ENCODE measurements around the gene ENG.
"Not testable (repeated sequence)": the region's sequence is repeated elsewhere in the genome, so short reads cannot be mapped to it uniquely, and the experiment has no call there.

ENG gene

DNA sequence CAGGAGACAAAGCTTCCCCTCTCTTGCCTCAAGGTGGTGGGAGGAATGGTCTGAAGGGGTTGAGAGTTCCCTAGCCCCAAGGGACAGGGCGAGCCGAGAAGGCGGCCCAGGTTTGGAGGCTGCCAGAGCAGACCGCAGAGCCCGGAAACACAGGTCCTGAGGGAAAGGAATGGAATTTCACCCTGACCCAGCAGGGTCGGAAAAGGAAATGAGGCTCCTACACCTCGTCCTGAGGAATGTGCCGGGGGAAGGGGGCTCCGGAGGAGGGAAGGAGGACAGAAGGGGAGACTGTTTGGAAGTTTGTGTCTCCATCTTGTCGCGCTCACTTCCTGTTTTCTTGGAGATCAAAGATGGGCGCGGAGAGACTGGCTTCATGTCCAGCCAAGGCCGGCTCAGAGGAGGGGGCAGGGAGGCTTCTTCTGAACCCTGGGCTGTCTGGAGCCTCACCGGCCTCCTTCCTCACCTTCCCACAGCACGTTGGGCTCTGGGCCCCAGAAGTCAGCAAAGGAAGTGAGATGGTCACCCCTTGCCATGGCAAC, 9.6 kb downstream of the ENG start:
- DNase-seq (ENCODE audit: low read depth), result no peak

DNA sequence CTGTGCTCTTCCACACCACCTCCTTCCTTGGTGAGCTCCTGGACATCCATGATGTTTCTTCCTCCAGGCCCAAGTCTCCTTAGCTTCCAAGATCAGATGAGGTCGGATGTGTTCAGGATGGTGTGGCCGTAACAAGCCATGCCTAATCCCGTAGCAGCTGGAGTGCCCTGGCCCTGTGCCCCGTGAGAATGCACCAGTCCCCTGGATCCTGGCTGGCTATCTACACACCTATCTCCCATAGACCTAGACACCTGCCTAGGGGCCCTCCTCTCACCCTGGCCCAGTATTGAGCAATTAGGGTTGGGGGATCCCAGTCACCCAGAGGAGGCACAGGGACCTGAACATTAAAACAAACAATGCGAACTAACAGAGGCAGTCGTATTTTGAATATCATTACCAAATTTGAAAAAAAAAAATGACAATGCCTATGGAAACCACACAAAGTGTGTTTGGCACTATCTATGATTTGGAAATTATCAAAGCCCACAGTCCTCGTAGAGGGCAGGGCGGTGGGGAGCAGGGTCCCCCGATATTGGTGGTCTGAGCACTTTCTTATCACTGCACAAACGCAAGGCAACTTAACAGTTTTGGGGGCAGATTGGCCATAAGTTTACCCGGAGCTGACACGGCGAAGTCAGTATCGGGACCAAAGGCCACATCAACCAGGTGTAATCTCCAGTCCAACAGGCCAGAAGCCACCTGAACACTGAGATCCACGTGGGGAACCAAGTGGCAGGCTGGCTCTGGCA, 13.2 kb downstream of the ENG start:
- no peak for DNase-seq (ENCODE audit: low read depth)

DNA sequence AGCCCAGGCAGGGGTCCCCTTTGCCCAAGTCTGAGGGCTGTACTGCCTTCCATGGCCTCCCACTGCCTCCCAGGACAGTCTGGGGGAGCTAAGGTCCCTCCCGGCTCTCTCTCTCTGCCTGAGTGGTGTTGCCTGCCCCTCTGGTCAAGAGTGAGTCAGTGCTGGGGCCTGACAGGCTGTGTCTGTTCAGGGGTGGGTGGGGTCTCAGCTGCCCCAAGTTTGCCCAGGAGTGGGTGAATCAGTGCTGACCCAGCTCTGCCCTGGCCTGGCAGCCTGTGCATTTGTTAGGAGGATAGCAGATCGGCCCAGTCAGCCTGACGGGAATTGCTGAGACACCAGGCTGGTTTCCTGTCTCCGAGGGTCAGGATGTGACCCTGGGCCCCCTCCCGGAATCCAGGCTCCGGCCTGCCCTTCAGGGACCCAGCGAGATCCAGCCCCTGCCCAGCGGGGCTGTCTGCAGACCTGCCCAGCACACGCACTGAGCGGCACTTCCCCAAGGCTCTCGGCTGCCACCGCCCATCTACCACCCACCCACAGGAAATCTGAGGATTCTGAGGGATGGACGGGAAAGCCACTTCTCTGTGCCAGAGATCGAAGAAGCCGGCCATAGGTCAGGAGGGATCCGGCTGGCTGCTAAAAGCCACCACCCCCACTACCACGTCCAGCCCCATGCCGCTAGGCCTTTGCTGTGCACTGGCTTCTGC, 15.9 kb downstream of the ENG start:
- DNase-seq (ENCODE audit: low read depth), result no peak

DNA sequence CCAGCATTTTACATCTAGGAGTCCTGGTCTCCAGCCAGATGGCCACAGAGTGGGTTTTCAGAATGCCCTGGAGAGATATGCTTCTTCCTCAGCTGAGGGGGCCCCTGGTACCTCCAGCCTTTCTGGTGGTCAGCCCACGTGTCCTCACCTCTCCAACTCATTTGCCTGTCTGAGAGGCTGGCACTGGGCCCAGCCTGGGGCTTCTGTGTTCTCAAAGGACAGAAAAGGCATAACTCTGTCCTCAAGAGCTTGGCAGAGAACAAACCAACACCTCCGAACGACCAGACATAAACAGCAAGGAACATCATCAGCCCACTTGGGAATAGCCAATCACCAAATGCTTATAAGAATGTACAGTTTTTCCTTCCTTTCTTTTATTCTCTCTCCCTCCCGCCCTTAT, 17.1 kb downstream of the ENG start:
- DNase-seq (ENCODE audit: low read depth), result no peak

DNA sequence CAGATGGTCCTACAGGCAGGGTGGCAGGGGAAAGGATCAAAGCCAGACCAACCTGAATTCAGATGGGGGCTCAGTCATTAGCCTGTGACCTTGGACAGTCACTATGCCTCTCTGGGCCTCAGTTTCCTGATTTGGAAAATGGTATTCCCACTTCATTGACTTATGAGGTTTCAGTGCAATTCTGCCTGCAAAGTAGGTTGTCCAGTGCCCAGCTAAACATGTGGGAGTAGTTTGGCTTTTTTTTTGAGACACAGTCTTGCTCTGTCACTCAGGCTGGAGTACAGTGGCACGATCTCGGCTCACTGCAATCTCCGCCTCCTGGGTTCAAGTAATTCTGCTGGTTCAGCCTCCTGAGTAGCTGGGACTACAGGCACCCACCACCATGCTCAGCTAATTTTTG, 17.9 kb downstream of the ENG start:
- not testable (repeated sequence) for DNase-seq (ENCODE audit: low read depth)

DNA sequence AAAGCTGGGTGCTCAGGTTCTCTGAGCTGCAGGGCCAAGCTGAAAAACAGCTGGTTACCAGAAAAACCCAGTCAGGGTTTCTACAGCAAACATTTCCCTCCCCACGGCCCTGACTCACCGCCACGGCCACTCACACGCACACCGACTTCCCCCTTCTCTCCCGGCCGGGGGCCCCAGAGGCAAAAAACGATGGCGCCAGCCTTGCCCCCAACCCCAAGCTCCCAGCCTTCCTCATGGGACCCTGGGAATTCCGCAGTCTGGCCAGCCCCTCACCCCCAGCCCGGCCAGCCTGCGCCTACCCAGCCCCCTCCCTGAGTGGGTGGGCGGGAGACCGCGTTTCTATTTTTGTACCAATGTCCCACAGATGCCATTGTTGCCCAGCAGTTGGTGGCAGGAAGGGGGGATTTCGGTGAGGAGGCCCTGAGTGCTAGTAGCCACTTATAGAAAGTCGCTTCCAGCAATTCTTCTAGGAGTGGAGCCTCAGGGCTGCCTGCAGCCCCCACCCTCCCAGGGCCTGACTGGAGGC, 18.4 kb downstream of the ENG start:
- DNase-seq (ENCODE audit: low read depth), result no peak

DNA sequence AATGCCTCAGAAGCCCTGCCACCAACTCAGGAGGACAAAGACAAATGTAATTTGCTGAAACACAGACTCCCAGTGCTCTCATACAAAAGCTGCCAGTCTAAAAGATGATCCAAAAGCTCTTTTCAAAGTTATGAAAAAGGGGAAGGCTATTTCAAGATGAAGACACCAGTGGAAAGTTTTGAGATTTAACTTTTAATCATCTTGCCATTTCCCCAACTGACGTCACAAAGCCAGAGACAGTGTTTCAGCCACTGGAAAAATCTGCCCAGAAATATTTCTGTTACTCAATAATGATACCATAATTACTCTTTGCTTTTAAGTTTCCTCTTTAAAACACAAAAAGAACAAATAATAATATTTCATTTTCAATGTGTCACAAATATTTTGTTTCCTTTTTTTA, 20.9 kb downstream of the ENG start:
- DNase-seq (ENCODE audit: low read depth), result no peak

DNA sequence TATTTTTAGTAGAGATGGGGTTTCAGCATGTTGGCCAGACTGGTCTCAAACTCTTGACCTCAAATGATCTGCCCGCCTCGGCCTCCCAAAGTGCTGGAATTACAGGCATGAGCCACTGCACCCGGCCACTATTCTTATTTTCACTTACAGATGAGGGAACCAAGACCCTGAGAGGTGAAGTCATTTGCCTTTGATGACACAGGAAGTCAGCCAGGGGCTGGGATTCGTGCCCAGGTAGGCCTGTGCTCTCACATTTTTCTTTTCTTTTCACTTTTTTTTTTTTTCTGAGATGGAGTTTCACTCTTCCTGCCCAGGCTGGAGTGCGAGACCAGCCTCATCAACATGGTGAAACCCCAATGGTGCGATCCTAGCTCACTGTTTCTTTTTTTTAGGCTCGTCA, 22.2 kb downstream of the ENG start:
- DNase-seq (ENCODE audit: low read depth), result no peak

DNA sequence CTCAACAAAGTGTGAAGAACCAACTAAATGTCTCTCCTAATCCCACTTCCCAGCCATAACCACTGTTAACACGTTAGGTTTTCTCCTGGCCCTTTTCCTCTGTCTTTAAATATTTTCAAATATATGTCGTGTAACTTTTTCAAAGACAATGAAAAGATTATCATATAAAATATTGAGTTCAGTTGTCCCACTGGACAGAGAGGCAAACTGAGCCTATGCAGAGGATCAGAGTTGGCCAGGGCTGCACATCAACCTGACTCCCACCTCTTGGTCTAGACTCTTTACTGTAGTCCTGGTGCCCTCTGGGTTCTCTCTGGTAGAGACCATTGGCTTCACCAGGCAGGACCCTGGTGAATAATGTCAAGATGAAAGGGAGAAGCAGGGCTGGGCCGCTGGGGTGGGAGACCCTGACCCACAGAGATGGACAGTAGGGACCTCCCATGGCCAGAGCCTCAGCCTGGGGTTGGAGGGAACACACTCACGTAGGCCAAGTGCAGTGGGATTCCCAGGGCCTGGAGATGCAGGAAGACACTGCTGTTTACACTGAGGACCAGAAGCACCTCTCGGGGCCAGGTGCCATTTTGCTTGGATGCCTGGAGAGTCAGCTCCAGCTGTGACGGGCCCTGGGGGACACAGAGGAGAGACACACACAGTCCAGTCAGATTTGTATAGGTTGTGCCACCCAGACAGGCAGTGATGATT, 25.1 kb downstream of the ENG start:
- no peak for DNase-seq (ENCODE audit: low read depth)

DNA sequence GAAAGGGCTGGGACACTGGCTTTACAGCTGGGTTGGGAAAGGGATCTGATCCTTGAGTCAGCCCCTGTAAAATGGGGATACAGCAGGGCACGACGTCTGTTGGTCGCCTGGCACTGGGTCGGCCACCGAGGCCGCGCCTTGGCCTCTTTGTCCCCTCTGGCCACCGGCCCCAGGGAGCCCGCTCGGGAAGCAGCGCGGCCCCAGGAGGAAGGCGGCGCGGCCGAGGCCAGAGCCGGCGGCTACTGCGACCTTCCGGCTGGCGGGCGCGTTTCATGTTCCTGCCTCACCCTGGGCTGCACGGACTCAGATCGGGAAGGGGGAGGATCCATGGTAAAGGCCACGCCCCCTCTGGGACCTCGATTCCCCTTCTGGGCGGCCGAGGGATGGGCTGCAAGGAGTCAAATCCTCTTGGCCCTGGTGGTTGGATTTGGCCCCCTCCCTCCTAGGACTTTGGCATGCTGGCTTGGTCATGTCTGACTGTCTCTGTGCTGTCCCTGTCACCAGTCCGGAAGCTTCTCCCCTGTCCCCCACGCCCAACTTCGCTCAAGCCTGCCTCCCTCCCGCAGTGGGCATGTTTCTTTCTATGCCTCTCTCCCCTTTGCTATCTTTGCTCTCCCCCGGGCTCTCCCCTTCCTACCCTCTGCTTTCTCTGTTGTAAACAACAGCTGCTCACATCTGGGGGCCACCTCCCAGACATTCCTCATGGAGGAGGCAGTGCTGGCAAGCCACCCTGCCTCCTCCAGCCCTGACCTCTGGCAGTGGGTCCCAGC, 26.0 kb downstream of the ENG start:
- DNase-seq (ENCODE audit: low read depth), result no peak

DNA sequence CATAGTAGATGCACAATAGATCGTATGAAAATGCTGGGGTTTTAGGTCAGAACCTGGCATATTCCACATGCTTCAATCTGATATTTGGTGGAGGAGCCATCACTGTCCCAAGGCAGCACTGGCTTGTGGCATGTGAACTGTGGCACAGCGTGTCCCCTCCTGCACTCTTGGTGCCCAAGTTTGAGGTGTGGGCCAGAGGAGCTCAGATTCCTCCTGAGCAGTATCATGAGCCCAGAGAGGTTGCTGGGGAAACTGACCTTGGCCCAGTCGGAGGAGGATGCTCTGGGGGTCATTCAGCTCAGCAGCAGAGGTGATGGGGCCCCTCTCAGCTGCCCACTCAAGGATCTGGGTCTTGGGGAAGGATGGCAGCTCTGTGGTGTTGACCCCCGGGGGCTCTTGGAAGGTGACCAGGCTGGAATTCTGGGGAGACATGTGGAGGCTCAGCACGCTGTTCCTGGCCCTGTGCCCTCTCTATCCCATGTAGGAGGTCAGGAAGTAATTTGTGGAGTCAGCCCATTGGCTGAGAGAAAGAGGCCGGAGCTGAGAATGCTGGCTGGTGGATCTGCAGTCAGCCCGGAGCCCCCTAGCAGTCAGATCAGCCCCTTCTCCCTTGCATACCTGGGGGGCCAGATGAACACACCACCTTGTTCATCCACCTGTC, 28.1 kb downstream of the ENG start:
- DNase-seq (ENCODE audit: low read depth), result no peak

DNA sequence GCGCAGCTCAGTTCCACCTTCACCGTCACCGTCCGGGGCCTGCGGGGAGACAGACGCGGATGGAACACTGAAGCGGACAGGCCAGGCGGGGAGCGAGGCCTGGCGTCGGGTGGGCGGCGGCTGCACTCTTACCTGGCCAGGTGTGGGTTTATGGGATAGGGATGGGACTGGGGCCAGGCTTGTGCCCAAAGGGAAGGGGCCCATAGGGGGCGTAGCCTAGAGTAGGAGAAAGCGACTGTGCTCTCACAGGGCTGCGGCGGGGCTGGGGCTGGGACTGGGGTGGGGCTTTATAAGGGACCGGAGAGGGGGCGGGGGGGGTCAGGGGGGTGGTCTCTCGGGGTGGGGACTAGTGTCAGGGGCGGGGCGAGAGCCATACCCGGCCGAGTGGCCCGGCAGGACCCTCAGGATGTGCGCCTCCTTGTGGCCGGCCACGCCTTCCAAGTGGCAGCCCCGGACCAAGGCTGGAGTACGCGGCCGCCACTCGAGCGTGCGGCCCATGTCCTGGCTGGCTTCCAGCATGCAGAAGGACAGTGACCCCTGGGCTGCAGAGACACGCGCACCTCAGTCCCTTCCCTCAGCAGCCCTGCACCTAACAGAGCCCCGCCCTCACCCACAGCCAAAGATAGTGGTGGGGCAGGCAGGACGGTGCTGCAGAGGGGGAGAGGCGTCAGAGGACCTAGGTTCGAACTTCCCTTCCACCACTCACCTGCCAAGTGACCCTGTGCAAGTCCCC, 29.0 kb downstream of the ENG start:
- DNase-seq (ENCODE audit: low read depth), result no peak

DNA sequence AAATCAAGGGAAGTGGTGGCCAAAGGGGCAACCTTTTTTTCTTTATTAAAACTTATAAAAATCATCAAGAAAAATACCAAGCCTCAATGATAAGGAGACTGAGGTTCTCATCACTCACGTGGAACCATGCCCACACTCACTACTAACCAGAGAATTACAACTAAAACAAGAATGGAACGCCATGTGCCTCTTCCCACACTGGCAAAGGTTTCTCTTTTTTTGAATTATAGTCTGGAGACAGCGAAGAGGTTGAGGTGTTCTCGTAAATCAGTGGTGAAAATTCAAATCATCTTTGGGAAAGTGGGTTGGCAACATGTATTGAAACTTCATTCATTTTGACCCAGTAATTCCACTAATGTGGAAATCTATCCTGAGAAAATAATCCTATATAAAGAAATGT, 32.4 kb downstream of the ENG start:
- no peak for DNase-seq (ENCODE audit: low read depth)

DNA sequence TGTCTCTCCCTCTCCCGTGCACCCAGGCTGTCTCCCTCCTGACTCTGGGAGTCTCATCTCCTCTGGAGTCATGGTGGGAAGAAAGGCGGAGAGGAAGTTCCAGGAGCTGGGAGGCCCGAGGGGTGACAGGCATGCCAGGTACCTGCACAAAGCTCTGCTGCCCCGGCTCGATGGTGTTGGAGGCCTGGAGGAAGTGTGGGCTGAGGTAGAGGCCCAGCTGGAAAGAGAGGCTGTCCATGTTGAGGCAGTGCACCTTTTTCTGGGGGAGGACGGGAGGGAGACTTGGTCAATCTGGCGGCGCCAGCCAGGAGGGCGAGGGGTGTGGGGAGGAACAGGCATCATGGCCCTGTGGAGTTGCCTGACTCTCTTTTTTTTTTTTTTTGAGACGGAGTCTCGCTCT, 35.9 kb downstream of the ENG start:
- no peak for DNase-seq (ENCODE audit: low read depth)

DNA sequence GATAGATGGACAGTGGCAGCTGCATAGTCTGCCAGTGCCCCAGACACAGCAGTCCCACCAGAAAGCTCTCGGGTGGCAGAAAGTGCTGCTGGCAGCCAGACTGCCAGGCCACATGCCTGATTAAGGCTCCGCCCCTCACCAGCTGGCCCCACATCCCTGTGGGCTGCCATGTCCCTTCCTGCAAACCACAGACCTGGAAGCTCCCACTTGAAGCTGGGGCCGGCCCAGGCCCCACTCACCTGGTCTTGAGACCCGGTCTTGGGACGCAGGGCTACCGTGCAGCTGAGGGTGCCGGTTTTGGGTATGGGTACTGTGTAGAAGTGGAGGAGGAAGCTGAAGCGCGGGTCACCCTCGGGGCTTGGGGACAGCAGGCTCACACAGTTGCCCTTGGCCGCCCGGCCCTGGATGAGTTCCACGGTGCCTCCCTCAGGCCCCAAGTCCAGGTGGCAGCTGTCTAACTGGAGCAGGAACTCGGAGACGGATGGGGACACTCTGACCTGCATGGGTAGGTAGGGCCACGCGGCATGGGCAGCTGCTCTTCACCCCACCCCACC, 36.5 kb downstream of the ENG start:
- no peak for DNase-seq (ENCODE audit: low read depth)

DNA sequence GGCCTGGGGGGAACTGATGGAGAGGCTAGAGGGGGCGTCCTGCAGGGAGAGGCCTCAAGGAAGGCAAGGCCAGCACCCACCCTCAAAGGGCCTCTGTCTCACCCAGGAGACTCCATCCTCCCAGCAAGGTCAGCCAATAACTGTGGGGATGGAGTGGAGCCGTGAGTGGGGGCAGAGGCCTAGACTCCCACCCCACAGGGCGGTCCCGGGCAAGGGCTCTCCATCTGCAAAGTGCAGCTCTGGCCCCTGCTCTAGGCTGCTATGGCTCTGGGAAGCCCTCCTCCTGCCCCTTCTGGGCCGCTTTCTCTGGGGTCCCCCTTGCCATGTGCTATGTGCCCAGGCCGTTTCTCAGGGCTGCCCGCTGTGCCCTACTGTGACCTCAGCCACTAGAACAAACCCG, 37.7 kb downstream of the ENG start:
- DNase-seq (ENCODE audit: low read depth), result no peak

DNA sequence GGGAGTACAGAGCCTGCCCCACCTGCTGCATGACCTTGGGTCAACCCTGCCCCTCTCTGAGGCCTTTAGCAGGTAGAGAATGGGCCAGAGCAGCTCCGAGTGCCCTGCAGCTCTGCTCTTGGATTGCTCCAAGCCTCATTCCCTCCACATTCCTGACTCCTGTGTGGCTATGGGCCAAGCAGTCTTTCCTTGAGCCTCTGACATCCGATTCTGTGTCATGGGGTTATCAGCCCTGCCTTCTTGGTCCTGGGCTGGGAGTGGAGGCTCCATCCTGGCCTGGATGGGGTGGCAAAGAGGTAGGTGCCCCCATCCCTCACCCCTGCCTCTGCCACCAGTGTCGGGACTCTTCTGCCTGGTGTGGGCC, 38.1 kb downstream of the ENG start:
- no peak for DNase-seq (ENCODE audit: low read depth)

DNA sequence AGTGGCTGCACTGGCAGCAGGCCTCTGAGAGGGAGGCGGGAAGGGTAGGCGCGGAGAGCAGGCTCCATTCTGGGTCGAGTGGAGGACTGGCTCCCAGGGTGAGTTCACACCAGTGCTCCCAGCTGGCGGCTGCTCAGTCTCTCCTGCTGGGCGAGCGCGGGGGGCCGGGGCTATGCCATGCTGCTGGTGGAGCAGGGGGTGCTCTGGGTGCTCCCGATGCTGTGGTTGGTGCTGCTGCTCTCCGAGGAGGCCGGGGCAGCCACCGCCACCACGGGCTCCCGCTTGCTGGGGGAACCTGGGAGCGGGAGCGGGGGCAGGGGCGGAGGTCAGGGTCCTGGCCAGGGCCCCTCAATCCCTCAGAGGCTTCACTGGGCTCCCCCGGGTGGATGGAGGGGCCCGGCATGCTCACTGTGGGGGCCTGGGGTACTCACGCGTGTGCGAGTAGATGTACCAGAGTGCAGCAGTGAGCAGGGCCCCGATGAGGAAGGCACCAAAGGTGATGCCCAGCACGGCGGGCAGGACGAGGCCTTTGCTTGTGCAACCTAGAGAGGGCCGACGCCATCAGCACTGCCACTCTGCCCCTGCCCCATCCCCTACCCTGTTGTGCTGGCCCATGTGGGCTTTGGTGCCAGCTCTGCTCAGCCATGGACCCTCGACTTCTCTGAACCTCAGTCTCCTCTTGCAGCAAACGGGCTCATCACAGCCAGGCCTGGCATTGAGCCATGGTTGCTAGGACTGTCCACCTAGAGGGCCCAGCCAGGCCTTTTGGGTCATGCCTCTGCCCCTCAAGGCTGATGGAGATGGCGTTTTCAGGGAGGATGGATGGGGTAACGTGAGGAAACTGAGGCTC, 38.7 kb downstream of the ENG start:
- no peak for DNase-seq (ENCODE audit: low read depth)

All from stimulated activated CD4-positive, alpha-beta T cell treated with anti-CD3 and anti-CD28 coated beads, Interleukin-2, amount 100 ng/mL, for 4 hours (primary cell).